ENCODE results near the gene CABLES2.
A peak's percentile ranks its signal among the peaks of the same experiment; 100 is the strongest.

CABLES2 gene

DNA sequence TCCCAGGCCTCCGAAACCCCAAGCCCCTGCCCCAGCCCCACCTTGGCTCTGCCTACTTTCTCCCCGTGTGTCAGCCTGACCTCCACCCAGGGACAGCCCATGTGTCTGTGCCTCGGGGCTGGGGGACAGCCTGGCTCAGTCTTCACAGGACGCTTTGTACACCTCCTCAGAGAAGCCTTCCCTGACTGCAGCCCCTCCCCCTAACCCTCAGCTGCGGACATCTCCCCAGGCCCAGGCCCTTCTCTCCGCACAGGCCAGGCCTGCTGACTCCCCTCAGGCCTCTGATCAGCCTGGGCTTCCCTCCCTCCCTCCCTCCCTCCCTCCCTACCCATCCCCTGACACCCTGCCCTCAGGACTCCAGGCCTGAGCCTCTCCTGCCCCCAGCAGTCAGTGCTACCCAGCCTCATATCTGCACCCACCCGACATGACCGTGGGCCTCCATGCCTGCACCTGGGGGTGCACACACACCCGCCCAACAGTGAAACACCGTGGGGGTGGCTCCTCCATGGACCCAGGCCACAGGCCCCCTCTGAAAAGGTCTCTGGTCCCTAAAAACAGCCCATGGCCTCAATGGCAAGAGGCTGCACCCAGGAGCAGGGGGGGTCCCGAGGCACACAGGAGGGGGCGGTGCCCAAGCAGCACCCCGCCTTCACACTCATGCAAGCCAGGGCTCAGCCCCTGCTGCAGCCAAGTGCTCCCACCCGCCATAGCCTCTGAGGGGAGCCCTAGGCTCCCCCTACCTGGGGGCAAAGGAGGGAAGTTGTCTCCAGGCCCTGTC lies 52.9 kb downstream of the CABLES2 start:
- POLR2A ChIA-PET (ENCODE audit: low non-redundant PET) = interaction anchor here (1.1 to 4.9 kb wide), 2 partner anchors 9 to 12 kb away, joined by 3 to 41 read pairs; partner anchors contain the start of gene LAMA5
- CTCF ChIA-PET = interaction anchor here (0.6 to 4.7 kb wide), 2 partner anchors 28 to 49 kb away, joined by 3 to 35 read pairs; no protein-coding TSS in a partner anchor
- peak overlapping the region; percentile 100 for H3K27ac ChIP-seq
- DNase-seq (ENCODE audit: low spot score) = no peak
- no peak for TF ChIP-seq CTCF (conservative IDR thresholded peaks at IDR 0.05; ENCODE audit: low read depth)

DNA sequence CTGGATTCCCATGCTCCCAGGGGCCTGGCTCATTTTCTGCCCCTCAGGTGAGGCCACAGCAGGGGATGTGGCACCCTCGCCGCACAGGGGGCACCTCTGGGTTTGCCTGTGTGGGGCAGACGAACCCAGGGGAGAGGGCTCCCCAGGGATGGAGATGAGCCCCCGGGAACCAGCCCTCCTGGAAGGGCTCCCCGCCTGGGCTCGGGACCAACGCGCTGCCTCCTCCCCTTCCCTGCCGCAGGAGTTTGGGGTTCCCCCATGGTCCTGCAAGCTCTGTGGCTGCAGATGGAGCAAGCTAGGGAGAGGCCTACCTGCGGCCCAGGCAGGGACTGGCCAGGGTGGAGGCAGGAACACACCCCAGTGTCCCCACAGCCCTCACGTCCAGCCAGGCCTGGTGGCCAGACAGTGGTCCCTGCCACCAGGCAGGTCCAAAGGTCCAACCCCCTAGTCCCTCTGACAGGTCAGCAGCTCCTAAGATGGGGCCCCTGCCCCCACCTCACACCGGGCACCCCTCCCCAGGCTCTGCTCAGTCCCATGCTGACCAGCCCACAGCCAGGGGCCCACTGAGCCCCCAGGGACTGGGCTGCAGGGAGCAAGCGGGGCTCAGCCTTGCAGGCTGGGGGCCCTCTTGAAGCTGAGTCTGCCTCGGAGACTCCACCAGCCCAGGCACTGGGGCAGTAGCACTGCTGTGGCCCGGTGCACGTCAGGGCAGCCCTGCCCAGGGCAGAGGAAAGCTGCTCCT lies 53.6 kb downstream of the CABLES2 start:
- ChIA-PET CTCF (interaction anchor here (0.6 to 4.7 kb wide), 5 partner anchors 11 to 49 kb away, joined by 3 to 35 read pairs (median 4); no protein-coding TSS in a partner anchor), POLR2A (ENCODE audit: low non-redundant PET) (interaction anchor here (0.8 to 4.9 kb wide), 4 partner anchors 8 to 29 kb away, joined by 3 to 41 read pairs (median 4); partner anchors contain the start of gene LAMA5)
- no peak for TF ChIP-seq CTCF (conservative IDR thresholded peaks at IDR 0.05; ENCODE audit: low read depth)
- no peak for DNase-seq (ENCODE audit: low spot score)
- H3K27ac ChIP-seq = peak overlapping the region; percentile 100

DNA sequence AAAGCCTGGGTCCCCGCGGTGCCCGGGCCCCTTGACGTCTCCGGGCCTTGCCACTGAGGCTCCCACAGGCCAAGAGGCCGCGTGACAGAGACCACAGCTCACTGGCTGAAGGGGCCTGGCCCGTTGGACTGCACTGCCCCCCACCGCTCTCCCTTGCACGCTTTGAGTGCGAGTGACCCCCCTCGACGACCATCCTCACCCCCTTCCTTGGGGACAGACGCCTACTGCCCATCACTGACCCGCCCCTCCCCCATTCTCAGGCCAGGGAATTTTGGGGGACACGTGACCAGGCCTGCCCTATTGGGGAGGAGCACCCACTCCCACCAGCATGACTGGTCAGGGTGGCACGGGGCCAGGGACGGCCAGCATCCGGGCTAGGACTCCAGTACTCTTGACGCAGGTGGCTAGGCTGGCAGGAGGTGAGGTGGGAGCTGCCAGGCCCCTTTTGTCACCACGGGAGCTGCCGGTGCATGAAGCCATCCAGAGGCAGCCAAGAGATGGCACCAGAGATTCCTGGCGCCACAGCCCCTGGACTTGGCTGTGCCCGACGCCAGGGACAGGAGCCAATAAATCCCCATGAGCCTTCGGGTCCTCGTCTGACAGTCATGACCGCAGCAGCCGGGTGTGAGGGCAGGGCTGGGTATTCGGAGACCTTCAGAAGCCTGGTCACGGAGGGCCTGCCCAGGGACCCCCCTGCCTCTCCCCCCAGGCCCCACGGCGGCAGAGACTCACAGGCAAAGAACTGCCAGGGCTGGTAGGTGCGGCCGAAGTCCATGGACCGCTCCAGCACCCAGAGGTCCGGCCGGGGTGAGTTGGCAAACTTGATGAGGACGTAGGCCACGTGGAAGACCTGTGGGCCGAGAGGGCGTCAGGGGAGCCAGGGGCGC lies 54.4 kb downstream of the CABLES2 start:
- POLR2A ChIA-PET (ENCODE audit: low non-redundant PET) = interaction anchor here (0.8 to 4.9 kb wide), 3 partner anchors 9 to 30 kb away, joined by 3 to 41 read pairs (median 4); partner anchors contain the start of gene LAMA5

DNA sequence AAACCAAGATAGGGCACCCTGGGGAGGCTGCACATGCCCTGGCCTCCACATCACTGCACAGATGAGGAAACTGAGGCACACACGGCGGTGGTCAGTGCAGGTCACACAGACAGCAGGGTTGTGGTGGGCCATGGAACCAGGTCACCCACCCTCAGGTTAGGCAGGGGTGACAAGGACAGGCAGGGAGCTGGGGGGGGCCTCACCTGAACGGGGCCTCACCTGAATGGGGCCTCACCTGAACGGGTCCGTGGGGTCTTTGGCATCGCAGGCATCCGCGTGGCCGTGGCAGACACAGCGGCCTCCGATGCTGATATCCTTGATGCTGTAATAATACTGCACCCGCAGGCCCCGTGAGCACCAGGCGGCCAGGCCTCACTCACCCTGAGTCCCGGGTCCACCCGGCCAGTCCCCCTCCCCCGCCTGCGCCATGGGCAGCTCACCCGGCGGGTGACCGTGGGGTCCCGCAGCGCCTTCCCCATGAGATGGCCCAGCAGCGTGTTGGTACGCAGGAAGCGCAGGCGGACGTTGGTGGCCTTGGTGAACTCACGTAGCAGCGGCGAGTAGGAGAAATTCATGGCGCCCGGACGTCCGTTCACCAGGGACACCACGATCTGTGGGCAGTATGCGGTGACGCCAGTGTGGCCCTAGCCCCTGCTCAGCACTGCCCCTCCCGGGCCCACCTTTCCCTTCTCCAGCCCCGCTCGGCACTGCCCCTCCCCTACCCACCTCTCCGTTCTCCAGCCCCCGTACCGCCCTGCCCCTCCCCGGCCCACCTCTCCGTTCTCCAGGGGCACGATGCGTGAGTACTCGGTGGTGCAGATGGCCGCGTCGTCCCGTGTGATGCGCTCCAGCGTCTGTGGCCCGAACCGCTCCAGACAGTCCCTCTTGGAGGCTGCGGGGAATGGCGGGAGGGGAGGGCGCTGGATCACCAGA lies 55.4 kb downstream of the CABLES2 start:
- TF ChIP-seq CTCF (conservative IDR thresholded peaks at IDR 0.05; ENCODE audit: low read depth) = no peak
- H3K27ac ChIP-seq = peak overlapping the region; percentile 100
- ChIA-PET POLR2A (ENCODE audit: low non-redundant PET) (interaction anchor here (1.3 to 4.9 kb wide), 3 partner anchors 14 to 31 kb away, joined by 3 to 41 read pairs (median 4); partner anchors contain the start of gene LAMA5), CTCF (interaction anchor here (0.6 to 4.7 kb wide), 9 partner anchors 8 to 50 kb away, joined by 3 to 35 read pairs (median 4); no protein-coding TSS in a partner anchor)
- no peak for DNase-seq (ENCODE audit: low spot score)

More for the DNA sequence above, 54.4 kb downstream of the CABLES2 start:
- DNase-seq (ENCODE audit: low spot score) = peak; percentile 86
- peak; percentile 86 for TF ChIP-seq CTCF (conservative IDR thresholded peaks at IDR 0.05; ENCODE audit: low read depth)
- H3K27ac ChIP-seq = peak overlapping the region; percentile 100
- CTCF ChIA-PET = interaction anchor here (0.6 to 4.7 kb wide), 9 partner anchors 9 to 167 kb away, joined by 3 to 35 read pairs (median 4); no protein-coding TSS in a partner anchor

DNA sequence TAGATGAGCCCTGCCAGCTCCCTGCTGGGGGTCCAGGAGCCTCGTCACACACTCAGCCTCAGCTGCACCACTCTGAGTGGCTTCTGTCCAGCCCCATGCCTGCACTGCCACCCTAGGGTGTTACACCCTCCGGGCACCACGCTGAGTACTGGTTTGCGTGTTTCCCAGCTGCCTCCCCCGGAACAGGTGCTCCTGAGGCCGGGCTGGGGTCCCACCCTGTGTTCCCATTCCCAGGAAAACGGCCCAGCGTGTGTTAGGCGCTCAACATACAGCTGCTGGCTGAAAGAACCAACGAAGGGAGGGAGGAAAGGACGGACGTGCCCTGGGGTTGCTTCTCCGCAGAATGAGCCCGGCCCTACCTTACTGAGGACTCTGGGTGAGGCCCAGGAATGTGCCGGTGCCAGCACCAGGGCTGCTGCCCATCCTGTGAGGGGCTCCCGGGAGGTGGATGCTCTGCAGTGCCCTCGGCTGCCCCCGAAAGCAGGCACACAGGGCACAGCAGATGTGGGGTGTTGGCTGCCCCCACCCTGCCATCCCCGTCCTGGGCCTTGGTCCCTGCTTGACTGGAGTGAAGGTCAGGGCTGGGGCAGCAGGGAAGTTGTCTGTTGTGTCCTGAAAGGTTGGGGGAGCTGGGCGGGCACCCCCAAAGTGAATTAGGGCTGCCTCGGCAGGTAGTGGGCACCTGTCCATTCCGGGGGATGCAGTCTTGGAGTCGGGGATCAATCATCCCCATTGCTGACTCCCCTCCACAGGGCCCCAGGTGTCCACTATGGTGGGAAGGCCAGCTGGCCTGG lies 56.3 kb downstream of the CABLES2 start:
- TF ChIP-seq CTCF (conservative IDR thresholded peaks at IDR 0.05; ENCODE audit: low read depth) = no peak
- peak; percentile 84 for DNase-seq (ENCODE audit: low spot score)
- H3K27ac ChIP-seq = peak overlapping the region; percentile 100
- ChIA-PET CTCF (interaction anchor here (0.6 to 4.7 kb wide), 13 partner anchors 10 to 458 kb away, joined by 3 to 35 read pairs (median 4); no protein-coding TSS in a partner anchor), POLR2A (ENCODE audit: low non-redundant PET) (interaction anchor here (0.8 to 4.9 kb wide), 9 partner anchors 8 to 37 kb away, joined by 3 to 41 read pairs (median 4); partner anchors contain the start of genes LAMA5 and RPS21)

All from RWPE1 (cell line).